Glomerular visceral epithelial cell (primary cell): ENCODE data around the gene ANKRD10.

ENCODE experiments used
- DNase-seq: peaks from one replicate; pipeline ENCODE4 v3.0.0-alpha.2; 2016; ENCODE audit errors: extremely low spot score

Gene ANKRD10

DNA sequence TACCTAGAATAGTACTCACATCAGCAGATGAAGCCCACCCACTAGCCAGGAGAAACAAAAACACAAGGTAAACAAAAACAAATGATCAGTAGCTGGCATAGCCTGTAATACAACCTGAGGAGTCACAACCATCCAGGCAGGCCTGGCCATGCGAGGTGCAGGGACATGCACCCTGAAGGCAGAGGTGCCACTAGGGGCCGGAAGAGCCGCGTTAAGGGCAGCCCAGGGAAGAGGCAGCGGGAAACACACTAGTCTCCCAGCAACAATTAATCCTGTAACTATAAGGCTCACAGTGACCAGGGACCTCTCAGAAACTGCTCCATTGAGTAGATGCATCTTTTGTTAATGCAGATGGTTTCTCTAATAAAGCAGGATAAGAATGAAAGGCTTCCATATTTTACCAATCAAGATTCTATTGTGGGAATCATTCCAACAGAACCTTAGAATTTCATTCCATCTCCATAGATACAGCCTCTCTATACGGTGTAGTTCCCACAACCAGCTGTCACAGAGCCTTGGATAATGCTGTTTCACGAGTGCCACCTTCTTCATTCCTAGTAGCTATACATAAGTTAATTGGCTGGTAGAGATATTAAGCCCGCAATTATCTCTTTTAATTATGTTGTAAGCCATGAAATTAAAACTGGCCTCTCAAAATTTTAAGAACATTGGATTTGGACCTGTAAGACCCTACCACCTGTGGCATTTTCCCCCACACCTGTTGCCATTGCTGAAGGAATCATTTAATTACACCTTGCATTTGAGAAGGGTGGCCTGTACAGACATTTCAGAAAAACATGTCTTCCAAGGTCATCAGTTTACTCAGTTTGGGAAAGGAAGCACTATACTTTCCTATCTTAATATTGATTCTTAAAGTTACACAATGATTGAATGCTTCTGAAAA is 28.7 kb downstream of the ANKRD10 start:
- DNase-seq: no peak

DNA sequence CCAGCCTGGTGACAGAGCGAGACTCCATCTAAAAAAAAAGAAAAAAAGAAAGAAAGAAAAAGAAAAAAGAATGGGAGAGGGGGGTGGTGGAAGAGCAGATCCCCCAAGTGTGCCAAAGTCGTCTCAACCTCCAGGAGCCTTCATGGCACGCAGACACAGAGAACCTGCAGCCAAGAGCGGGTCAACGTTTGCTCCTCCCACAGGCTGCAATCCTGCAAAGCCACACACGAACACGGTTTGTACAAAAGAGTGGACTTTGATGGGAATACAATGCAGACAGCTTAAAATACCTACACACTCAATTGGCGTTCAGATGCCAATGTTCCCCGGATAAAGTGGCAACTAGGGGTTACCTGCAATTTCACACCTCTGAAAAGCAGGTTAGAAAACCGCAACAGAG is 29.4 kb downstream of the ANKRD10 start:
- no peak for DNase-seq

DNA sequence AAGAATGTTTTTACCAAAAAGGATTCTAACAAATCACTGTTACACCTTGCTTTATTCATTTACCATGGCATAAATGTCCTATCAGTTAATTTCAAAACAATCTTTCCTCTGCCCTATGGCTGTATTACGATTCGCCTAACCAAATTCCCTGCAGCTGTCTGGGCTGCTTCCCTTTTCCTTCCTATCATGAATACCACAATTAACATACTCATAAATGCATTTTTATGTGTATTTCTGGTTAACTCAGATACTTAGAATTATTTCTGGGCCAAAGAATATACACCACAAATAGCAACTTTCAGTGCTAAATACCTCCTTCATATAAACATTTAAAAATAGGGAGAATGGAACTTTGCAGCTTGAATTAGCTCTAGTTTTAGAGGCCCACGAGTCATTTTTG is 30.4 kb downstream of the ANKRD10 start:
- DNase-seq: no peak

DNA sequence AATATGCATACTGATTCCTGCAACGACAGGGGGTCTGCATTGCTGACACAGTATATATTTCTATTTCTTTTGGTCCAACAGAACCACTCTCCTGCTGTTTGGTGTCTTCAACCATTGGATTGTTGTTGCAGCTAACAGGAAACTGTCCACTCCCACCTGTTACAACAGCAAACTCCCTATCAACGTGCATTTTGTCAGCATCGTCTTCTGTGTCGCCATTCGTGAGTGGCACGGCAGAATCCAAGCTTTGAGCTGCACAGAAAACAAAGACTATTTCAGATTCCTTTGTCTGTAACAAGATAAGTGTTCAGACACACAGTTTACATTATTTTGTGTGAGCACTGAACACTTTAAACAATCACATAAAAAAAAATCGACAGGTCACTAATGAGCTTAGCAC is 31.3 kb downstream of the ANKRD10 start:
- no peak for DNase-seq

DNA sequence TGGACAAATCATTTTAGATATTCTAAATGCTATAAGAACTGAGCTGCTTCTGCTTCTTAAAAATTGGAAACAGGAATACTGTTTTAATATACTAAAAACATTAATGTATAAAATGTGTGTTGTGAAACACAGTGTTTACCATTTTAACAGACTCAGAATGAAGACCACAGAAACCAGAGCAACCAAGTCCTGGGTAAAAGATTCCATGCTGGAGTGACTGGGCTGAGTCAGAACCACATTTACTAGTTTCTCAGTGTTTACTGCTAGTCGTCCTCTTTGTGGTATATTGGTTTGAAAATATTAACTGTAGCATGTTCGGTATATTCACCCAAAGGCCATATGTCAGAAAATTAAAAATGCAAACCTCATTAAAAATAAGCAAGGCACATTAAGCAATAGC is 31.9 kb downstream of the ANKRD10 start:
- DNase-seq: peak; percentile 44

DNA sequence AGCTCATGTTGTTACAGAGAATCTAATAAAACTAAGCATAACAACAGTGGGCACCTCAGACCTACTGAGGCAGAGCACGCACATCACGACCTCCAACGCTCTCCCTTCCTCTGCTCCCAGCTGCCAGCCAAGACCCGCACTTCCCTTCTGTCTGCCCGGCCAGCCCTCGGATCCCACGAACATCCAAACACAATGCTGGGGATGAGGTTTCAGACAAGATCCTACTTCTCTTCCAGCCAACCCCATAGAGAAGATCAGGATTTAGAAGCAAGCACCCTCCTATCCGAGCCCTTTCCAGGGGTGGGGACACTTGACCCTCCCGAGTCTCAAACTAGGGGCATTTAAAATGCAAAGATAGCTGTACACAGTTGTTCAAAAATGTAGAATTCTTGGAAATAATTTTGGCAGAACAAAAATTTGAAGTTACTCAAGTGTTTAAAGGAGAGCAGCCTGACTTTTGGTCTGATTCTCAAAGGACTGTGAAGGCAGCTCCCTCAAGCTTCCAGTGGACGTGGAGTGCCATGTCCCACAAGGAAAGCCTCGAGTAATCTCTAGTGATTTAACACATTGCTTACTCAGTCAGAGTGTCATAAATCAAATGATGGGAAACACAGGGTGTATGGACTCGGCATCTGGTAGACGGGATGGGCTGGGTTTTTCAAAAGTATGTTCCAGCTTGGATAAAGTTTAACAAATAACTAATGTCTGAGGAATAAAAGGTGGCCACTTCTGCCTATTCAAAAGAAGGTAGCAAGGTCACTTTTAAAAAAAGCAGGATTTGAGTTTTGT is 32.8 kb downstream of the ANKRD10 start:
- no peak for DNase-seq

DNA sequence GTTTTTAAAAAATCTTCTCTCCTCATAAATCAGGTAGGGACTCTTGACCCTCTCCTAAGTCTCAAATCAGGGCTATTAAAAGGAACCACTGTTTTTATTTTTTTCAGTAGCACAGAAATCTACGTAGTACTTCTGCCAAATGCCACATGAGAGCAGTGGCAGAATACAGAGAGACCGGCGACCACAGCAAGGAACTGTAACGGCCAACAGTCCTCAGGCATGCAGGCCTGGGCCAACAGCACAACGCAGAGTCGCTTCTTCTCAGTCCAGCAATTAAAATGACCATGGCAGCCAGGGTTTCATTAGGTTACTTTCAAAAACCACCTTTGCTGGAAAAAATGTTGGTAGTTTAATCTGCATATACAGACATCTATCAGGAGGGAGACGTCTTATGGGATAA is 34.2 kb downstream of the ANKRD10 start:
- no peak for DNase-seq

DNA sequence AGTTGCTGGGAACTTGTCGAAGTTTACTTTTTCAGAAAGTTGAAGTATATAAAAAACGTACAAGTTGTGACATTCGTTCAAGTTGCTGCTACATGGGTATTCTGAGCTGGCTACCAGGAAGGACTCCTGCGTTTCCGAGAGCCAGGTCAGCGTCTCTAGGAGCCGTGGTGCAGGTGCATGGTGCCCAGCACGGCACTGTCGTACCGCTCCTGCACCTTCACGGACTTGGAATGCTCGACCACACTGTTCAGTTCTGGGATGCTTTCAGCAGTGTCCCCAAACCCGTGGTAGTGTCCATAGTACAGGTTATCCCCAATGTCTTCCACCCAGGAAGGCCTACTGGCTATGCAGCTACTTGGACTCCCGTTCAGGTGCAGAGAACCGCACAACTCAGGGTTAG is 35.4 kb downstream of the ANKRD10 start:
- DNase-seq: no peak

DNA sequence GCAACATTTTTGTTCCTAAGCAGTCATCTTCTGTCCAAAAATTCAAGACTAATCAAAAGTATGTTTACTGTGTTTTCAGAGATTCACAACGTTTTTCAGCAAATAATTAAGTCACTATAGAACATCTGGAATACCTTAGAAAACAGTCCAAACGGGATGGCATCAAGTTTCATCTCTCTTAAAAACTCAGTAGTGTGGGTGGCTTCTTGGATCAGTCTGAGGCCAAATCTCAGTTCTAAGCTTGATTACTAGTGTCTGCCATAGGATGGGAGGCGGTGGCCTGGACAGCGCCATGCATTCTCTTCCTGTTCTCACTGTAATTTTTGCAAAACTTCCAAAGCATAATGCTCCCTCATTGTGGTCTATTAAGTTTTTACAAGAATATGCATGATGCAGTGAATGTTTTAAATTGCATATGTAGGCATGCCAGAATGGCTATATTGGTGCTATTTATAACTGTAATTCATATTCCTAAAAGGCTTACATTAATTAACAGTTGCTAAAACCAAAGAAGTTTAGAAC is 37.1 kb downstream of the ANKRD10 start:
- no peak for DNase-seq

DNA sequence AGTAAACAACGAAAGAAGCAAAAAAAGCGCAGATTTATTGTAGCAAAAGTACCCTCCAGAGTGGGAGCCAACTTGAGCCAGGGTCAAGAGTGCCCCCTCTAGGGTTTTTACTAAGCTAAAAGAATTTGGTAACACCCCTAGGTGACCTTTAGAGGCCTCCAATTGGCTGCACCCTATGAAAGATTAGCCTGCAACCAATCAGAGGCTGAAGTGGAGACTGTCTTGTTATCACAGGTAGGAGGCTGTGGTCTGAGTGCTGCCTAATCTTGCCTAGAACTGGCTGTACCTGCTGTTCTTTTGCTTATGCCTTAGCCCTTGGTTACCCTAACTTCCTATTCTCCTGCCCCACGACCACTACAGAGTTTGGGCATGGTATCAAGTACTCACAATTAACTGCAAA is 38.3 kb downstream of the ANKRD10 start:
- no peak for DNase-seq

DNA sequence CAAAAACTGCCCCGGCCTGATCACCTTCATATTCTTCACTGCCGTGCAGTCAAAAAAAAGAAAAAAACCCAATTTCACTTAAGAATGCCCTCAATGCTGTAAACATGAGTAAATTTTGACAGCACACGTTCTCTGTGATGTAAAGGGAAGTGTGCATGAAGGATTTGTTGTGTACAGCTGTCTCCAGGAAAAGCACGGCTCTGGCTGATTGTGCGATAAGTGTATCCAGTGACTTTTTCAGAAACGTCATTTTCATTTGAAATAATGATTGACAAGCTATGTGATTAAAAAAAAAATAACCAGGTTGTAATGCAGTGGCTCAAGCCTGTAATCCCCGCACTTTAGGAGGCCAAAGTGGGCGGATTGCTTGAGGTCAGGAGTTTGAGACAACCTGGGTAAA is 39.6 kb downstream of the ANKRD10 start:
- DNase-seq: no peak

DNA sequence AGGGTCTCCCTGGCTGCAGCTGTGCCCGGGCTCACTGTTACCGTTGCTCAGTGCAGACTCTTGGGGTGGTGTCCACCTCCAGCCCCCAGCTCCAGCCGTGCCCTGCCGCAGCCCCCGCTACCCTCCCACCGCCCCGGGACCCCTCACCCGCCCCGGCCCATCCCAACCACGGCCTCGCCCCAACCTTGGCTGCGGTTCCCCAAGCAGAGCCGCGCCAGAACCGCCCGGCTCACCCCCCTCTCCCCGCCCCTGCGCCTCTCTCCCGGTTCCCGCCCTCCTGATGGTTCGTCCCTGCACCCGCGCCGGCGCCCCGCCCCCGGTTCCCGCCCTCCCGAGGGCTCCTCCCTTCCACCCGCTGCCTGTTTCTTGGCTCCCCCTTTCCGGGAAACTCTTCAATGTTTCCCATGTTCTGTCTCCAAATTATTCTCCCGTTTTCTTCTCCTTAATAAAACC is 40.3 kb downstream of the ANKRD10 start:
- peak; percentile 75 for DNase-seq

DNA sequence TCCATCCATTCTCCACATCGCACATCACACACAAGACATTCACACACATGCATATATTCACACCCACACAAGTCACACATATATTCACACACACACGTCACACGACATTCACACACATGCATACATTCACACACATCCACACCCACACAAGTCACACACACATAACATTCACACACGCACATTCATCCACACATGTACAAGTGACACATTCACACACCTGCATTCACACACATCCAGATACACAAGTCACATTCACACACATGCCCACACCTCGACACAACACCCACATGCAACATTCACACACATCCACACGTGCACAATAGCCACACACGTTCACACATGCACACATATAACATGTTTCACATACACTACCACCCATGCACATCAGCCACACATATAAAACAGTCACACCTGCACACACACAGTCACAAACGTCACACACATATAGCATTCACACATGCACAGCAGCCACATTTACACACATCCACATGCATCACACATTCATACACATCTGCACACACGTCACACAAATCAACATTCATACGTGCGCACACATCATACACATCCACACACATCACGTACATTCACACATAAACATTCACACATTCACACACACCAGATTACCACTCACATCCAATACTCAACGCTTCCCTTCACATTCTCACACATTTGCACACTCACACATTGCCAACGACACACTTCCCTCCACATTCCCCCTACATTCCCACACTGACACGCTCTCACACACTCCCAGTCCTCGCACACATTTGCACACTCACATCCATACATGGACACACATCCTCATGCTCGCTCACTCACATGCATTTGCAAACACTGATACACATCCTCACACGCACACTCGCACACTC is 41.0 kb downstream of the ANKRD10 start:
- no peak for DNase-seq

DNA sequence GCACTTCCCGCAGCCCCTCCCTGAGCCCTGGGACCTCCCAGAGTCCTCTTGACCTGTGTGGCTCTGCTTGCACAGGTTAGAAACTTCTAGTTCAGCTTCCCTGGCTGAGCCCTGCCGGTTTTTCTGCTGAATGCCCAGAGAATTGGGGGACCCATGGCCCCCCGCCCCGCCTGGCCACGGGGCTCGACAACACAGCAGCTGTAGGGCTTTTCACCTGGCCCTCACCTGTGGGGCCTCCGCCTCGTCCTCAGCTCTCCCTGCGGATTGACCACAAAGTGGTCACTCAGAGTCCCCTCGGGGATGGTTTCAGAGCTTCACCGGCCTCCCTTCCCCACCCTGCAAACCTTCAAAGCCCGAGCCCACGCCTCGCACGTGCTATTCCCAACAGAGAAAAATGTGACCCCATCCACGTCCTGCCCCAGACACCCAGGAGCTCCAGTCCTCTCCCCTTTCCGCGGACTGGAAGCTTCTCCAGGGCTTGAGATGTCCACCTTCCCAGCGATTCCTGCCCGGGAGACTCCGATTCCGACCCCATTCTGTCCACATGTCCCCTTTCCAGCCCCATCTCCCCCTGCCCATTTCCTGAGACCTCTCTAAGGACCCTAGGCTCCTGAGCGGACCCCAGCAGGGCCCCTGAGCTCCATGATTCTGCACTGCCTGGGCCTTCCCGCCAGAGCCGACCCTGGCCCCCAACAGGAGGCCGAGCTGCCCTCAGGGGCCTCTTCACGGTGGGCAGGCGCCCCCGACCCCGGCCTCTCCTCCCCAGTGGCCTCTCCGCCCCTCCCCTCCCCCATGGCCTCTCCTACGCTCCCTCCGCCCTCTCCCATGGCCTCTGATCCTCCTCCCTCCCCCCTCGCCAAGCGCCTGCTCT is 41.9 kb downstream of the ANKRD10 start:
- DNase-seq: no peak

DNA sequence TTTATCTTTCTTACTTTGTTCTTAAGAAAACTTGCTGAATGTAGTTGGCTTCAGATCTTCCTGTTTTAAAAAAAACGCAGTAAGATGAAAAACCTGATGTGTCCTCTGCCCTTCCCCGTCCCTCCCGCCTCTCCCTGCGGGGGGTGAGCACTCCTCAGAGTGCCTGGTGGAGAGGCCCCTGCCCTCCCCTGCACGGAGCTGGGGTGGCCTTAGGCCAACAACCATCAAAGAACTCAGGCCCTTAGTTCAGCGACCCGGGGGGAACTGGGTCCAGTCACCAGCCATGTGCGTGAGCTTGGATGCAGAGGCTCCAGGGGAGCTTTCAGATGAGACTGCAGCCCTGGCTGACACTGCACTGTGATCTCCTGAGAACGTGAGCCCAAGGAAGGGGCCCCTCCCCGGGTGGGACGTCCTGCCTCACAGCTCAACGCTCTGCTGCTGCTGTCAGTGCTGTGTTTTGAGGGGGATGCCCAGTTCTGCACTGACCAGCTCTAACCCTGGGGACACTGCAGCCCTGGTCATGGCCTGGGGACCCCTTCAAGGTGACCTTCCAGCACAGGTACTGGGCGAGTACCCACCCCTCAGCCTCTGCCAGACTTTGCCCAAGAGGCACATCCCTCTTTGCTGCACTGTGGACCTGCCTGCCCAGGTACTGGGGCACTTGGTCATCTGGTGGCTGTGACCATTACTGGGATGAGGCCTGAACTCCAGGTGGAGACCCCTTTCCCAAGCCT is 42.7 kb downstream of the ANKRD10 start:
- no peak for DNase-seq

DNA sequence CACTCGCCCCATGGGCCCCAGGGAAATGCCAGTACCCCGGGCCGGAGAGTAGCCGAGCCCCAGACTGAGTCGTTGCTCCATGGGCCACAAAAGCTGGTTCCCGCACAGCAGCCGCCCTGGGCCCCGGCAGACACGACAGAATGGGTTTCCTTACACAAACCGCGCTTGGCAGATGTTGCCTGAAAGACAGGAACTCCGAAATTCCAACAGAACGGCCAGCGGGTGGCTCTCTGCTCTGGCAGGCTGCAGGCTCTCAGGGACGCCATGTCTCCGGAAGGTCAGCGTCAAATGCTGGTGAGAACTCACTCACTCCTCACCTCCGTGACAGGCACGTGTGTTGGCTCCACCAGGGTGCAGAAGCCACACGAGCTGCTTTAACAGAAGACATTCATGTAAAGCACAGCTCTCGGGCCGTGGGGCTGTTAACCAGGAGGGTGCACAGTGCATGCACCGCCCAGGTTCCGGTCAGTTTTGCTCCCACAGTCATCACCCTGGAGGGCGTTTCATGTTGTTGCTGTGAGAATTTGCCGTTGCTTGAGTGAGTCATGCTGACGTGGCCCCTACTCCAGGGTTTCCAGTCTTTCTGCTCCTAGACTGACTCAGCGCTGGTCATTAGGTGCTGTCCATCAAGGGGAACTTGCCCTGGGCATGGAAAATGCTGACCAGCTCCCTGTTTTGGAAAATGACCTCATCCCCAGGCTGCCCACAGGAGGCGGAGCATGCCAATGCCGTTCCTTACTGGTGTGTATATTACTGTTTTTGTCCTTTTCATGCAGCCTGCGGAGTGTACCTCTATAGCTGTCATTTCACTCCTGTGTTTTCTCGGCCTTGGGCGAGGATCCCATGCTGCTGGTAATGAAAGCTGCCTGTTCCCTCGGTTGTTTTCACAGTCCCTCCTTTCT is 44.8 kb downstream of the ANKRD10 start:
- DNase-seq: peak; percentile 99

DNA sequence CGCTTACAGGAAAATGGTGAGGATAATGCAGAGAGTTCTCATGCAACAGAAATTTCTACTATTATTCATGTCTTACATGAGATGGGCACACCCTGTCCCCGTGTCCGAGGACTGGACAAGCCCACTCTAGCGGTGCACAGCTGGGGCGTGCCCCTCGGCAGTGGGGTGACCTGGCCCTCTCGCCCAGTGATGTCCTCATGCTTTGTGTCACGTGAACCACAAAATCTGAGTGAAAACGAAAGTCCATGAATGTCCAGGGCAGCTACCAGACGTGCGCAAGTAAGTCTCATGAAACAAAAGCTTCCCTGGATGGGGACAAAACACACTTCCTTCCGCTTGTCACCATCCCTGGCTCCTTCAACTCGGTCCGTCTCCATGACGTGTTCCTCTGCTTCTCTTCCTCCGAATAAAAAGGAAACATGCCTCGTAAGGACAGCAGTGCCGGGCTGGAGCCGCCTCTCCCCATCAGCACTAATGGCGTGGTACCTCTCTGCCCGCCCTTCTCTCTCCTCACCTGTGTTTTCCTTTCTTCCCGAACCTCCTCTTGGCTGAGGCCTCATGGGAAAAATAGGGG is 45.6 kb downstream of the ANKRD10 start:
- no peak for DNase-seq

DNA sequence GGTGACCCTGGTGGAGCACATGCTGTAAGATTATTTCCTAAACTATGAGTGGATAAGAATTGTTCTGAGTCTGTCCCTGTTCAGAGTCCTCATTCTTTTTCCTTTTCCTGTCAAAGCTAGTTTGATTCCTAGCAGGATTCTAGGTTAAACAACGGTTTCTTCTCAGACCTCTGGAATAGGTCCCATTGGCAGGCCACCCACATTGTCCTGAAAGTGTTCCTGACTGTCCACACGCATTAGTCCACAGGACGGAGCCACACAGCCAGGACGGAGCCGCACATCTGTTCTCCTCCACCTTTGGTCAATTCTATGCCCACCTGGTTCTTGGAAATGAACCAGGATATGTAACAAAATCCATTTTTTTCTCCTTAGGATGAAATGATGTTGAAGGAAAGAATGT is 46.1 kb downstream of the ANKRD10 start:
- DNase-seq: no peak

DNA sequence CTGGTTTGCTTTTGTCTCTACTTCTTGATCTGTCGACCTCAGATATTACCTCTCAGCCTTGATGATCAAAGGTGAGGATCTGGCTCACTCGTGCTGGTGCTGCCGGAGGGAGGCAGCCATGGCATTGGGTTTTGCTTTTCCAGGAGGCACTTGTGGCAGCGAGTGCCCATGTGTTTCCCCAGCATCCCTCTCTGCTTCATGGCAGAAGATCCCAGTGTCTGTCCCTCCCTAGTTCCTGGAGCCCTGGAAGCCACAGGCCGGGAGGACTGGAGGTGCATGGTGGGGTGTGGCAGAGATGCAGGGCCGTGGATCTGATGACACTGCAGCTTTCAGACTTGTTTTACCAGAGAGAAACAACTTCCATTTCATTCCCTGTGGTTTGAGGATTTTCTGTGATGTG is 47.5 kb downstream of the ANKRD10 start:
- DNase-seq: no peak
